ENCODE results near the gene SCN5A. TPM values are rescaled to one million over a fixed set of nuclear protein-coding genes. Genes with fewer than 3 reads are reported as not detected.

SCN5A gene
- total RNA-seq, 1 donor from 2014 or later, result 4.2 TPM

- peaks cover 3% of the 10 kb centered on the region for H3K9me3 Mint-ChIP-seq (ENCODE audit: low read depth)
- H3K27me3 Mint-ChIP-seq, result no peaks in the 10 kb centered on the region
- no peak overlapping the region for H3K27ac Mint-ChIP-seq
- H3K4me3 Mint-ChIP-seq (ENCODE audit: low read depth), result no peak overlapping the region
- no peak for DNase-seq (ENCODE audit: low spot score, unreplicated experiment)
- no peaks in the 10 kb centered on the region for H3K36me3 Mint-ChIP-seq (ENCODE audit: insufficient read depth)
- no peaks in the 10 kb centered on the region for H3K4me1 Mint-ChIP-seq (ENCODE audit: low read depth)
- TF ChIP-seq CTCF (IDR thresholded peaks at IDR 0.05; ENCODE audit: unreplicated experiment), result no peak
These were observed 87.6 kb downstream of the SCN5A start for GRCh38 chr3:38561746-38562466.

DNA sequence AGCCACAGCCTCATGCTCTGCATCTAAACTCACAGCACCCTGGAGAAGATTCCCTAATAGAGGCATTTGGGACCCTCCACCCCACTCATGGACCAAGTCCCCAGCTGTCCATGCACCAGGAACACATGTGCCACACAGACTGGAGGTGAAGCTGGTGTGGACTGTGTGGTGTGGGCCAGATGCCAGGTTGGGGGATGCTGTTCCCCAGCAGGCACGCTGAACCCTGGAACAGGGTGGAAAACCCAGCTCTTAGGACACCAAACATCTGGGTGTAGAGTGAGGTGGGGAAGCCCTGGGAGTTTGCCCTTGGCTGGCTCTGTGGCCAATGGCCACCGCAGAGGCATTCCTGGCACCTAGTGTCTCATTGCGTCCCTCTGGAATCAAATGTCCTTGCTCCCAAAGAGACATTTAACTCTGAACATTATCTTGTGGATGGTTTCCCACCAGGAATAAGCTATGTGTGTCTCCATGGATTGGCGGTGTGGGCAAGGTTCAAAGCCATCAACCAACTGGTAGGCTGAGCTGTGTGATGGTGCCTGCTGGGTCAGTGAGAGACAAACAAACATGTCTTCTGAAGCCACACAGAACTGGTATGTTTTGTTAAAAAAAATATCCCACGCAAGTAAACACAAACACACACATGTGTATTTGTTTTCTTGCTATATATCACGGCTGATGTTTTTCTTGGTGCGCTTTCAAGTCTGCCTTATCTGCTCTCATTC, 88.3 kb downstream of the SCN5A start:
- H3K9me3 Mint-ChIP-seq (ENCODE audit: low read depth), result peaks cover 3% of the 10 kb centered on the region

DNA sequence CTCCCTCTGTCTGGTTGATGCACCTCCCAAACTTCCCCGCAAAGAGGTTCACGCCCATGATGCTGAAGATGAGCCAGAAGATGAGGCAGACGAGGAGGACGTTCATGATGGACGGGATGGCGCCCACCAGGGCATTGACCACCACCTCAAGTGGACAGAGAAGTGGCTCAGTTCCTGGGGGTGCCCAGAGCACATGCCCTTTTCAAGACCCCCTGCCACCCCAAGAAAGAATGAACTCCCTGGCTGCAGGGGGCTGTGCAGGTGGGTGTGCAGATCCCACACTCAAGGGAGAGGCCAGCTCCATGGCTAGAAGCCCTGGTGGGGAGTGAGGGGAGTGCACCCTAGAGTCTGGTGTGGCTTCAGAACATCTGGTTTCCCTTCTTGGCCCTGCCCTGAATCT, 89.2 kb downstream of the SCN5A start:
- DNase-seq (ENCODE audit: low spot score, unreplicated experiment), result no peak
- Mint-ChIP-seq H3K4me3 (ENCODE audit: low read depth) (no peak overlapping the region), H3K9me3 (ENCODE audit: low read depth) (peaks cover 3% of the 10 kb centered on the region), H3K4me1 (ENCODE audit: low read depth) (no peaks in the 10 kb centered on the region), H3K36me3 (ENCODE audit: insufficient read depth) (no peaks in the 10 kb centered on the region), H3K27me3 (no peaks in the 10 kb centered on the region), H3K27ac (no peak overlapping the region)
- TF ChIP-seq CTCF (IDR thresholded peaks at IDR 0.05; ENCODE audit: unreplicated experiment), result no peak

More for the DNA sequence above, 88.3 kb downstream of the SCN5A start:
- H3K27me3 Mint-ChIP-seq, result no peaks in the 10 kb centered on the region
- TF ChIP-seq CTCF (IDR thresholded peaks at IDR 0.05; ENCODE audit: unreplicated experiment), result no peak
- H3K4me3 Mint-ChIP-seq (ENCODE audit: low read depth), result no peak overlapping the region
- H3K4me1 Mint-ChIP-seq (ENCODE audit: low read depth), result no peaks in the 10 kb centered on the region
- no peaks in the 10 kb centered on the region for H3K36me3 Mint-ChIP-seq (ENCODE audit: insufficient read depth)
- no peak overlapping the region for H3K27ac Mint-ChIP-seq
- DNase-seq (ENCODE audit: low spot score, unreplicated experiment), result no peak

DNA sequence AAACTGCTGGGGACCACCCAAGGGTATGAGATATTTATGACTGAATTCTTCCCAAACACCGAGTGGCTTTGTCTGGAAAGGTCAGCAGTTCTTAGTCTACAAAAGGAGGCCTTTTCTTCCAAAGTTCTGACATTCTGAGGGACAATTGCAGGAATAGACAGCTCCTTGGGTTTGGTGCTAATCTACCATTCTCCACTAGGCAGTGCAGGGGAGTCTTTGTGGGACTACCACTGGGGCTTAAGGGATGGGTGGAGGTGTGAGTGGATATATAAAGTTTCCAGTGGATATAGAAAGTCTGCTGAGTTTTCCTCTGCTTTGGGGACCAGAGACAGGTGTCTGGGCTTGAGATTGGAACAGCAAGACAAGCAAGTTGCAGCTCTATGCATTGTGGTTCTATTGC, 90.6 kb downstream of the SCN5A start:
- DNase-seq (ENCODE audit: low spot score, unreplicated experiment), result no peak
- peaks cover 3% of the 10 kb centered on the region for H3K9me3 Mint-ChIP-seq (ENCODE audit: low read depth)
- H3K27ac Mint-ChIP-seq, result no peak overlapping the region
- H3K4me3 Mint-ChIP-seq (ENCODE audit: low read depth), result no peak overlapping the region
- no peaks in the 10 kb centered on the region for H3K36me3 Mint-ChIP-seq (ENCODE audit: insufficient read depth)
- no peaks in the 10 kb centered on the region for H3K4me1 Mint-ChIP-seq (ENCODE audit: low read depth)
- TF ChIP-seq CTCF (IDR thresholded peaks at IDR 0.05; ENCODE audit: unreplicated experiment), result no peak
- H3K27me3 Mint-ChIP-seq, result no peaks in the 10 kb centered on the region

DNA sequence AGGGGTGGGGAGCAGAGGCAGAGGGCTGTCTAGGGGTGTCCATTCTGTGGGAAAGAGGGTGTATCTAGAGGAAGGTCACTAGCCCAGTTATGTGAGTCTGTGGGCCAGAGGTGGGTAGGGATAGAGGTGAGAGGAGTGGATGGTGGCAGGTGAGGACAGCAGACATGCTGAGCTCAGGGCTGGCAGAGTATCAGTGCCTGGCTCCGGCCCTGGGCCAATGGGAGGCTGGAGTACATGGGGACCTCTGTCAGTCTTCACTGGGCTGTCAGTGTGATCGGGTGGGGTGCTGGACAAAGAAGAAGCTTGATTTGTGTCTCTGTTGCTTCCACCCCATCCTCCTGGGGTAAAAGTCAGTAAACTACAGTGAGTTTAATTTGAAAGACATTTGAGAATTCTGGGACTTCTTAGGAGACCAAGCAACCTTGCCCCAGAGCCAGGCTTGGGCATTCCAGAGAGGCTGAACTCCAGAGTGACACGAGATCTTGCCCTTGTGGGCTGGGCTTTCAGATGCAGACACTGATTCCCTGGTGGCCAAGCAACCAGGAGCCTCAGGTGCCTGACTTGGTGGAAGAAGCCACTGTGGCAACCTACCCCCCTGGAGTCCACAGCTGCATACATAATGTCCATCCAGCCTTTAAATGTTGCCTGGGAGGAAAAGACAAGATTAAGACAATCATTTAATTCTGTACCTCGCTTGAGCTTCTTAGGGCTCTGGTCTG, 92.7 kb downstream of the SCN5A start:
- Mint-ChIP-seq H3K27me3 (no peaks in the 10 kb centered on the region), H3K4me1 (ENCODE audit: low read depth) (no peaks in the 10 kb centered on the region), H3K27ac (no peak overlapping the region), H3K9me3 (ENCODE audit: low read depth) (peaks cover 3% of the 10 kb centered on the region), H3K4me3 (ENCODE audit: low read depth) (no peak overlapping the region), H3K36me3 (ENCODE audit: insufficient read depth) (no peaks in the 10 kb centered on the region)
- no peak for DNase-seq (ENCODE audit: low spot score, unreplicated experiment)
- no peak for TF ChIP-seq CTCF (IDR thresholded peaks at IDR 0.05; ENCODE audit: unreplicated experiment)
